ENCODE data around the gene SMC2.

DNA sequence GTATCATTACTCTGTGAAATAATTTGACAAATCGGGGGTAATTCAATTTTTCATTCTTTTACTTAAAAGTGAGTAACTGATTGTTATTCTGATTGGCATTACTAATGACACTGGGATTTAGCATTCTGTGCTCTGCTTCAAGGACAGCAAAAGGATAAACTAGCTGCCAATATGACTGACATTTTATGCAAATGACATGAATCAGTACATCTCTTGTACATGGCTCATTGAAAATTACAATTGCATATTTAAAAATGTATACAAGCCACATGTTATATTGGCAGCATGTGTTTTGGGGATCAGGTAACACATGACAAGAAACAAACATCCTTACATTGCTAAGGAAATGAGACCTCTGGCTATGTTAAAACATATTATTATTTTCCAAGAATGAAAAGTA, 79.0 kb downstream of the SMC2 start:
- TF ChIP-seq POLR2A (IDR thresholded peaks at IDR 0.05; ENCODE audit: low read length) (no peak), GATA1 (IDR thresholded peaks at IDR 0.05; ENCODE audit: low read depth, low read length) (no peak)

All from erythroblast (primary cell).